NCI-H446 treated with DMSO at 0.1 percent for 48 hours (cell line): Measurements from ENCODE around the gene PAMR1.
A peak's percentile ranks its signal among the peaks of the same experiment; 100 is the strongest.

Source experiments
- DNase-seq: peaks from one replicate; lab custom pipeline; 2025; lab: John Stamatoyannopoulos, UW

Gene PAMR1

DNA sequence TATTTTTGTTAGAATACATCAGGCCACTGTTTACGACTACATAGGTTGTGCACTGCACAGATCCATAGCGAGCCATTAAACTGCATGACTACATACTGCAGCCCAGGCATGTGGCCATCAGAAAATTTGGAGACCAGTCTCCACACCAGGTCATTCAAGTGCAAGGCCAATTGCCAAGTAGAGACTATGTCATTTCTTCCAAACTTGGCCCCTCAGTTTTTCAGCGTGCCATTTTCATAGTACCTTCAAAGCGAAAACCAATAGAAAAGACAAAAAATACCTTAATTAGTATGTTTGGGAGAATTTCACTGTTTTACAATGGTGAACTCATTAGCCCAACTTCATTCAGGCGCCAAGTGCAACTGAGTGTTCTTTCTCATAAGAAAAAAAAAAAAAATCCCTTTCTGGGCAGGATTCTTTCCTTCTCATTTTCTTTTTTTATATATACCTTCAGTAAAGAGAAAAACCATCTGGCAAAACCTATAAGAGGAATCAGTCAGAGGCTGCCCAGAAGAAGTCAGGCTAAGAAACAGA is 30.4 kb downstream of the PAMR1 start:
- no peak for DNase-seq

DNA sequence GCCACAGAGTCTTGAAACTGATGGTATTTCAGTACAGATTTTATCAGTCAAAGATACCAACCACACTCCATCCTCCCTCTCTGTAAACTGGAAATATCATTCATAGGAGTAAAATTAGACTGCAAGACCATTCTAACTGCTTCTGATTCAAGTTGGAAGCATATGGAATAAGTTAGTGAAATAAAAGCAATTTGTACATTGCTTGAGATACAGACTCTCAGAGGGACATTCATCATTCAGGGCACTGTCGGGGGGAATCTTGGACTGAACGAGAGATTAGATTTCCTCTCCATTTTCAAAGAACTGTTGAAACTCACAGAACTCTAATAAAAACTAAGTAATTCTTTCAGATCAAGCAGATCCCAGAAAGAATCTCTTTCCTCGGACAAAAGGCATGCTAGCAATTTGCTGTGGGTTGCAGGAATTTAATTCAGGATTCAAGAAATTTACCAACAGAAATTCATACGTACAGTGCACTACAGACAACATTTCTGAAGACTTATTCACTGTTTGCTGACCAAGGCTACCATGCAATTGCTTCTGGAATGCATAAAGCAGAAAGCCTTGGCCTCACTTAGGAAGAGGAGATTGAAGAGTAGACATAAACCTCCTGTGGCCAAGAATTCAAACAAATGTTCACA is 34.1 kb downstream of the PAMR1 start:
- DNase-seq = no peak

DNA sequence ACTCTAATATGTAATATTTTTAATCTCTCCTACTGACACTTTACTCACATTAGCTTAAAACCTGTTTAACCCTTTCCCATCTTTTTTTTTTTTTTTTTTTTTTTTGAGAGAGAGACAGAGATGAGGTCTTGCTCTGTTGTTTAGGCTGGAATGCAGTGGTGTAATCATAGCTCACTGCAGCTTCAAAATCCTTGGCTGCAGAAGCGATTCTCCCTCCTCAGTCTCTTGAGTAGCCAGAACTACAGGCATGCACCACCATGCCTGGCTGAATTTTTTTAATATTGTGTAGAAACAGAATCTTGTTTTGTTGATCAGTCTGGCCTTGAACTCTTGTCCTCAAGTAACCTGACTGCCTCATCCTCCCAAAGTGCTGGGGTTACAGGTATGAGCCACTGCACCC is 37.3 kb downstream of the PAMR1 start:
- DNase-seq = no peak

DNA sequence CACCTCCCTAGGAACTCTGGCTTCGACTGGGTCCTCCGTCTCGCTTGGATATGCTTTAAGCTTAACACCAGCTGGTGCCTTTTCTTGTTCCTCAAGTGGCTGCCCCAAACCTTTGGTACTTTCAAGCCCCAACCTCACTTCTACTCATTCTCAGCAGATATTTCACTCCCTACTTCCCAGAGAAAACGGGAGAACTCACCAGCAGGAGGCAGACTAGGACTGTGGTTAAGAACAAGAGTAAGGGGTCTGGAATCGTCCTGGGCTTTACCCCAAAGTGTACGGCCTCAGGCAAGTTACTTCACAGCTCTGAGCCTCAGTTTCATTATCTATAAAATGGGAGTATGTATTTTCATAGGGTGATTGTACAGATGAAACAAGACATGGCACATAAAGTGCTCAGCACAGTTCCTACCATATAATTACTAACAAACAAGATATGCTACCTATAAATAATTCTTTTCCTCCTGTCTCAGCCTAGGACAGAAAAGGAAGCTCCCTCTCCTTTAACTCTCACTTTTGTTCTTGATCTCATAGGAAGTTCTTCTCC is 37.8 kb downstream of the PAMR1 start:
- DNase-seq = no peak

DNA sequence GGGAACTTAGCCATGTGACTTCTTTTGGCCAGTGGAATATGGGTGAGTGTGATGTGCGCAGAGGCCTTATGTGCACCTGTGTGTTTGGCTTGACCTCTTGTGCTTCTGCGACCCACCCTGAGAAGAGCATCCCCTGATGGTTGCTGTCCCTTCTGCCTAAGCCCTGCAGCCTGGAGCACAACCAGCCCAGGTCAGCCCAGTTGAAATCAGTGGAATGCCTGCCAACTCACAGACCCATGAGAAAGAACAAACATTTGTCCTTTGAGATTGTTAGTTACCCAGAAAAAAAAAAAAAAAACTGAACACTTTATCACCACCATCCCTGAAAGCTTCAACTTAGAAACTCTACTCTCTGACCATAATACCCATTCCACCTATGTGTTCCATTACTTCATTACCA is 38.5 kb downstream of the PAMR1 start:
- DNase-seq = no peak

DNA sequence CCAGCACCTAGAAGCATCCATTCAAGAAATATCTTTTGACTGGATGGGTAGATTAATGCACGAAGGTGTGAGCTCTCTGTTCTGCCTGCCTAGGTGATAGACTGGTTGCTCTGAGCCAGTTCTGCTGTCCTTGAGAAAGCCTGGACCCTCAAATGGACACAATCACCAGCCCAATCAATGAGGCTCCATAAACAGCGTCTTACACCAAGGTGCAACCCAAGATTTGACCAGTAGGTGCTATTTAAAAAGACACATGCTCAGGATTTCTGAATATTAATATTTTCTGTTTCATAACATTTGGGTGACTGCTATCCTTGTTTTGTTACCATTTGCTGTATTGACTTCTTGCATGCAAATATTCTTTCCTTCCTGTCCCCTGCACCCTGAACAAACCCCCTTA is 39.0 kb downstream of the PAMR1 start:
- no peak for DNase-seq

DNA sequence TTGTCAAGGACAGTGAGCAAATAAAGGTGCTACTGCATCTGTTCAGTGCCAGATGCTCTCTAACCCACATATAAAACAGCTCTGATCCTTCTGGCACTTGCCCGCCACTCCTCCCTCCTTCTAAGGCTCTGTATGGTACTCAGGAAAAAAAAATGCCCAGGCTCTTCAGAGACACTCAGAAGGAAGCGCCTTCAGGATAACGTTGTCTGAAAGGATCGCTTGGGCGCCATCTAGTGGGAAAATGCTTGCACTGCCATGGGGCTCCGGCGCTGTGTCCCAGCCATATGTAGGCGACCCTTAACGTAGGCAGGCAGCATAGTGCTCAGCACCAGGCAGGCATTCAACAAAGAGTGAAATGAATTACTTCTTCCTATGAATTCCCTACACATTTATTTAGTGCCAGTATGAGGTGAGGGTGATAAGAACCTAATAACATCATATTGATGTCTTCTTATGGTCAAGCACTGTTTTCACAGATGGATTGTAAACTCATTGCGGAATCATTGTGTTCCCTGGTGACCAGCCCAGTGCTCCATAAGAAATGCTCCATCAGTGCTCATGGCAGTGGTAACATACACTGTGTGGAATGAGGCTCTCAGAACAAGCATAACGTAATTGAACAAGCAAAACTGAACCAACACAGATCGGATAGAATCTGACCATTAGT is 39.6 kb downstream of the PAMR1 start:
- DNase-seq = peak; percentile 51

DNA sequence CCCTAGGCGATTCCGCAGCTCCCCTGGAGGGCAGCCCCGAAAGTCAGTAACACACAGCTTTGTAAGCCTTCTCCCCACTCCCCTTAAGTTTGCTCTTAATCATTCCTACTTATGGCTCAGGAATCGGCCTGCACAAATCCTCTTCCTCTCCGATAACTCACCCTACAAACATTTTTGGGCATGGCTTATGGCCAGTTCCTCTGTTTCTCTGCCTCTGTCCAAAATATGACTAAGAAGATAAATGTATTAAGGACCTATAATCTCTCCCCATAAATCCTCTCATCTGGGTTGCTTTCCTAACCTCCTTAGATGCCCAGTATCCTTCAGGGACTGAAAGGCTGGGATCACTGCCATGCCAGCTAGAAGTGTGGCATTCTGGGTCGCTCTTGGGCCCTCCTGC is 41.0 kb downstream of the PAMR1 start:
- no peak for DNase-seq

DNA sequence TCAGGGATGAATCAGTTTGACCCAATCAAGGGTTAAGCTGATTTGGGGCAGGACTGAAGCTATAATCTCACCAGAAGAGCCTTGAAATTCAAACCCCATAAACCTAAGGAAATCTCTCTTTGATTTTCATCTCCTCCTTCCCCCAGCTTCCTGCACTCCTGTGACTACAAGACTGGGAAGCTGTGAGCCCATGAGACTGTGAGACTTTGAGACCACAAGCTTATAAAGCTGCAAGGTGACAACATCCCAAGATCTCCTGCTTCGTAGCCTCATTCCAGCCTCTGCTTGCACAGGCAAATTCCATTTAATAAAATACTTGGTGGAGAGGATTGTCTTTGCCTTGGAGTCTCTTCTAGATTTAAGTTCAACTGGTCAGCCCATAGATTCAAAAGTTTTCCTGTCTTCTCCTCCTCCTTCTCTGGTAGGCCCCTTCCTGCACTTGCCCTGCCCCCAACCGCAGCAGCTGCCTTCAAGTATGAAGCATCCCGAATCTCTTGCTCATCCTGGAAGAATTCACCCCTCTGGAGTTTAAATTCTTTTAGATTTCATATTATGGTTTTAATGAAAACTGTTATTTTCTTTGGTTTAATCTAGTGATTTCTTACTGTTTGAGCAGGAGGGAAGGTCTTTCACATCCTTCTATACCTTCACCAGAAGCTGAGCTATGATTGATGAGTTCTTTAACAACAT is 42.1 kb downstream of the PAMR1 start:
- no peak for DNase-seq

DNA sequence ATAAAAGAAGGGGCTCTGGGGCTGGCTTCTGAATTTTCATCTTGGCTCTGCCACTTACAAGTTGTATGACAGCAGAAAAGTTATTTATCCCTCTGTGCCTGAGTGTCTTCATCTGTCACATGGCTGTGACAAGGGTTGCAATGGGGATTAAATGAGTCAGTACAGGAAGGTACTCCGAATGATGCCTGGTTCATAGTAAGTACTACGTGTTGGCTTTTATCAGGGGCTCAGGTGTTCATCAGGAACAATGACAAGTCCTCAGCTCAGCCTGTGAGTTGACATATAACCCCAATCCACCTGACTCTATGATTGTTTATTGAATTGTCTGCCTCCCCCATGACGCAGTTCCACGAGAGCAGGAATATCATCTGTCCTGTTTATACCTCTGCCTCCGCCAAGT is 45.7 kb downstream of the PAMR1 start:
- DNase-seq = no peak

DNA sequence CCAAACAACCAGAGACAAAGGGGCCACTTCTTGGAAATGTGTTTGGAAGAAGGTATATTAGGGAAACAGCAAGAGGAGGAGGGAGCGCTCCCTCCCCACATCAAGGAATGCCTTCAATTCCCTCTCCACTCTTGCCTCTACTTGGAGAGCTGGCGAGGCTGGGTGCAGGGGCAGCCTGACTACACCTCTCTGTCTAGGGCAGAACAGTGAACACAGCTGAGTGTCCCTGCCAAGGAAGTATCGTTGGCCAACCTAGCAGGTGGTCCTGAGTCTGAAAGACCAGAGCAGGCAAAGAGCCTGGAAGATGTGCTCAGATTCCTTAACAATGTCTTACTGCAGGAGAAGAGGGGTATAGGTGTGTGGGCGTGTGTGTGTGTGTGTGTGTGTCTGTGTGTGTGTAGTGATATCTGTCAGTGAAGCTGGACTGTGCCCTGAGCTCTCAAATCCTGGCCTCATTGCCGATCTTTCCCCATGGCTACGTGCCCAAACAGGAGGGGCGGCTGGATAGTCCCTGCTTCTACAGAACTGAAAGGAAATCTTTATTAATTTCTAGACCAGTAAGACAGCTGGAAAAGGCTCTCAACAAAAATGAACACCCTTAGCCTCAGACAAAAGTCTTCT is 46.8 kb downstream of the PAMR1 start:
- peak; percentile 15 for DNase-seq

DNA sequence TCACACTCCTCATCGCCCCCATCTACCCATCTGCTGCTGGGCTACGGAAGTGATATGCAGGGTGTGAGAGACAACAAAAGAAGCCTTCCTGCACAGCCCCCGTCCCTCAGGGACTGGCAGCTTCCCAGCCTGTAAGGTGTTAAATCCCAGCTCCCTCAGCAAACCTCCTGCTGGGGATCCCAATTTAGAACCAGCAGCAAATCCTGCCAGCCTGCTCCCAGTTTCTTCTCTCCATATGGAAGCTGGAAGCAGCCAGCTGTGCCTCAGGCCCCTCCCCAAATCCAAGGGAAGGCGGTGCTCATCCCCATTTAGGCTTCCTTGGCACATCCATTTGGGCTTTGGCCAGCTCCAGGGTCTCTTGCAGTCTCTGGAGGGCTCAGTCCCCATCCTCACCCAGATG is 47.5 kb downstream of the PAMR1 start:
- DNase-seq = peak; percentile 54

DNA sequence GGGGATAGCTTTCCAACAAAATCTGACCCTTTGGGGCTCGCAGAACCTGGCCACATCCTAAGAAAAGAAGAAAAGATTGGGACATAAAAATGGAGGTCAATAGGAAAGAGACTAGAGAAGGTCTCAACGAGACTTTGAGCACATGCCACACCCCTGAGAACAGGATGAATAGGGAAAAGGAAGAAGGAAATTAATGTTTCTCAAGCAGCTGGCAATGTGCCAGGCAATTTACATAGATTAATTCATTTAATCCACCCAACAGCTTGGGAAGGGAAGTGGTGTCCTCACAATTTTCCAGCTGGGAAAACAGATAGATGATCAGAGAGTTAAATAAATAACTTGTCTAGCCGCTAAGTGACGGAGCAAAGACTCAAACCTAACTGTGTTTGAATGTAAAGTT is 50.7 kb downstream of the PAMR1 start:
- no peak for DNase-seq

DNA sequence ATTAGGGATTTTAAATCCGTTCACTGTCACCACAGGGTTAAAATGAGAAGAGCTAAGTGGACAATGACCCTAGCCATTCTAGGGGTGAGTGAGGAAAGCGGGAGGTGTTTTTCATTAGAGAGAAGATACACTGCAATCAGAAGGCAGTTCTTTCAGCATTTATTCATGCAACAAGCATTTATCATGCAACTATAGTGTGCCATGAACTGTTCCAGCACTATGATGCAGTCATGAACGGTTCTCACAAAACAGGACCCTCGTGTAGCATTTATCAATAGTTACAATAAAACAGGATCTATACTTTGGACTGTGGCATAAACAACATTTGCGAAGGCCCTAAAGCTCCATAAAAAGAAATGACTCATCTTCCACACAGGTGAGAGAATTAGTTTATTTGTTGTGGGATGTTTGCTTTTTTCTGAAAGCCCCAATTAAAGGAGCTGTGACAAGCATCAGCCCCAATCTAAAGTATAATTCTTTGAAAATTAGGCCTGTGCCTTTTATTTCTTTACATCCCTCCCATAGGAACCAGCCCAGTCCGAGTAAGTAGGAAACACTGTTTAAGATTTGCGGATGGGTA is 51.5 kb downstream of the PAMR1 start:
- DNase-seq = no peak

DNA sequence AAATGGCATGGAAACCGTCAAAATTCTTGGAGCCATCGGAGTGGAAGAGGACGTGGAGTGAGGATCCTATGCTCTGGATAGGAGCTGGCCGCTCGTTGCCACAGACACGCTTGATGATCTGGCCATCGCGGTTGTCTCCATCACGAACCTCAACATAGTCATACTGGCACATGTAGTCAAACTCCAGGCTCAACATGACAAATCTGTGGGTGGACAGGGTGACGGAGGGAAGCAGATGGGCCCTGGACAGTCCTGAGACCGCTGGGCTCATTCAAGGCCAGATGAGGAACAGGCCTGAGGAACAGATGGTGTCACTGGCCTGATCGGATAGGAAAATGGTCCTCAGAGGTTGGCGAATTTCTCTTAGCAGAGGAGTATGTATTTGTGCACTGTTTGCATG is 54.8 kb downstream of the PAMR1 start:
- DNase-seq = no peak

DNA sequence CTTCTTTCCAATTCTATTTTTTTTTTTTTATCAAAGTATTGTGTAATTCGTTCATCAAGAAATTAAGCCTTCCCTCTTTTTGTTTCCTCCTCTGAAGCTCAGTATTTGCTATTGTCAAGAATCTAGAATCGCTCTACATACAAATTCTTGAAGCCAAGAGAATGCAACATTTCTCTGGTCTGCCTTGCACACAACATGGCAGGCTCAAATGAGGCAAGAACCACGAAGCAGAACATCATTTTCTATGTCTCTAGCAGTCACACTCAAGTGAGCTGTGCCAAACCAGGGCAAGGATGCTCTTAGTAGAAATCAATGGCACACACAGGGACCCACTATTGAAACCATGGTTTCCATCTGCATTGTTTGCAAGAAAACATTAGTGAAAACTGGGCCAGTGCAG is 59.4 kb downstream of the PAMR1 start:
- DNase-seq = no peak

DNA sequence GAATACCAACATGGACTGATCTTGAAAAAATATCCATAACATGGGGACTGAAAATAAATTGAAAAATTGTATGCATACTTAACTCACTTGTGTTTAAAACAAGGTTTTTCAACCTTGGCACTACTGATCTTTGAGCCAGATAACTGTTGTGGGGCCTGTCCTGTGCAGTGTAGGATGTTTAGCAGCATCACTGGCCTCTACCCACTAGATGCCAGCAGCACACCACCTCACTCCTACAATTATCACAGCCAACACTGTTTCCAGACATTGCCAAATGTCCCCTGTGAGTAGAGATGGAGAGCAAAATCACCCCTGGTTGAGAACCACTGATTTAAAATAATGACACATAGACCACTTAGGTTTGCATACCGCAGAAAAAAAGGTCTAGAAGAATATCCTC is 61.1 kb downstream of the PAMR1 start:
- no peak for DNase-seq

DNA sequence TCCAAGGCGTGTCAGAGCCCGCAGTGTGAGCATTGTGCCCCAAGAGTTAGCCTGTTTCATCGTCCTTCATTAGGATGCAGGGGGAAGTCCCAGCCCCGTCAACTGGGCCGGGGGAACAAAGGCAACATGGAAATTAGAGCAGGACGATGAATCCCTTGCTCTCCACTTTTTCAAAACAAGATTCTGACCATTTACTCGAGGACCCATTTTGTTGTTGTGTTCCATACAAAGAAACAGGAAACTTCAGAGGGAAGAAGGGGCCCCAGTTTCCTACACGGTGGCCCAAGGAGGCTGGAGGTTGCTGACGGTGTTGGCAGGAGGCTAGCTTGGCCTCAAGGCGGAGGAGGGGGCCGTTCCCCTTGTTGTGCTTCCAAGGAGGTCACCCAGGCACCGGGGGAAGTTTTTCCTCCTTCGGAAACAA is 62.1 kb downstream of the PAMR1 start:
- DNase-seq = no peak

DNA sequence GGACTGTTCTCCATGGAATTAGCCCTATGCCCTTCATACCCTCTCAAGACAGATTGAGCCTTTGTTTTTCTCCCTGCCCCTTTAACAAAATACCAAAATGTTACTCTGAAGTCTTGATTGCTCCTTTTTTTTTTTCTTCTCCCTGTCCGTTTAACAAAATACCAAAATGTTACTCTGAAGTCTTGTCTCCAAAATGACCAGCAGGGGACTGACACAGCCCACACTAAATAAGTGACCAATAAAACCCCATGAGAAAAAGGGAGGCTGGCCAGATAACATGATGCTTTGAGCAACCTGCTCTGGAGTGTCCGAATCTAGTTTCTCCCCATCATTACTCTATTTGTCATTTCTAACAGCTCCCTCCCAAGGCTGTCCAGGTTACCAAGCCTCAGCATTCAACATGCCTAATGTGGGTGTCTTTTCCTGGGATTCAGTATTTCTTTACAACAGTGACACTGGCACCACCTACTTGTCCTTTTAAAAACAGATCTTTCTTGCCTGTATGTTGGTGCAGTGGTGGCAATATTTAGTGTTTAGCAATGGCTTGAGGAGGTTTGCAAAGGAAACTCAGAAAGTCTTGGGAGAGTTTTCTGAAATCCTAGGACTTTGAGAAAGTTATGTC is 63.4 kb downstream of the PAMR1 start:
- no peak for DNase-seq

DNA sequence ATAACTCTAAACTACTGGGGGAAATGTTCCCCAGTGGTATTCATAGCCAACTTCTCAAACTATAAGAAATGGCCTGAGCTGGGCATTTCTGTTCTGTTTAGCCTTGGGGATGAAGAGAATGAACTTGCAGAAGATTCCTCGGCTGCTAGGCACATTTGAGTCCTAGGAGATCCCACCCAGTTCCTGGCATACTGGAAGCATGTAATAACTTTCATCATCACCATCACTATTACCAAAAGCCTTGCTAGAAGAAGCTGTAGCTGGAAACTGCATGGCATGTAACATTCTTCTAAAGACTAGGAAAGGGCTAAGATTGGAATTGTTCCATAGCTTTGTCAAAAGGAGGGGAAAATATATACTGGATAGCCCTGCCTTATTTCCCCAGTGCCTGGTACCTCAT is 65.9 kb downstream of the PAMR1 start:
- DNase-seq = no peak

DNA sequence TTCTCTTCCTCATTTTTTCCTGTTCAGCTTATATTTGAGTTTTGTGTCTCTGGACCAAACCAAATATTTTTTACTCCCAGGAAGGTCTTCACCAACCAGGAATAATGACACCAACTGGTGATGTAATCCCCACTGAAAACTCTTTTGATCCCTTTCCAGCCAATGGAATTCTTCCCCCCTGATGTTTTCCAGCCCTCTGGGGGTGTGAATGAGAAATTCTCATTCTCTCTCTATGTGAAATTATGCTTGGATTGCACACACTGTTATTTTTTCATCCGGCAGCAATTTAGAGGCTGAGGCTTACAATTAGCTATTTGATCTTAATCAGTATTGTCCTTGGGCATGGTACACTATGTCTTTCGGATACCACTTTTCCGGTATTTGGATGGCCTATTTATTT is 66.6 kb downstream of the PAMR1 start:
- no peak for DNase-seq

DNA sequence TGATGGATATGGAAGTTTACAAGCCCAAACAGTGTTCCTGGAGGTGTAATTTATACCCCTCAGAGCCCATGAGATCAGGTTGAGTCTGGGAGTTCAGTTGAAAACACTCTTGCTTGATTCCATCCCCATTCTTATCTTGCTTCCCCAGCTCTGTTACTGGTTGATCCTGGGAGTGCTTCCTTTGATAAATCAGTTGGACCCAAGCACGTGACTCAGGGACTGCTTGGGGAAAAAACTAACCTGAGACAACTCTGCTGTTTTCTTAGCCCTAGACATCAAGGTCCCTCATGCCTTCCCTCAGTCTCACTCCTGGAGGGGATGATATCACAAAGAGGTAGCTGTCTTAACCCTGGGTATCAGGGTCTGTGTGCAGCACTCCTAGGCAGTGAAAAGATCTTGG is 71.1 kb downstream of the PAMR1 start:
- no peak for DNase-seq
